C4-2B (cell line): Measurements from ENCODE around the gene CPS1.

Experiments used
- H3K27ac ChIP-seq: fragments of 450-650 bp; 2 replicates; pipeline ENCODE4 v1.5.1; 2017
- ZFX ChIP-seq: fragments of 450-650 bp; IDR thresholded peaks from 2 replicates; pipeline ENCODE4 v1.6.1; 2017
- TF ChIP-seq, protein P1 (sequence below): fragments of 450-650 bp; conservative IDR thresholded peaks from 2 replicates; pipeline ENCODE4 v1.5.1; 2017; ENCODE audit warnings: mild to moderate bottlenecking

The CPS1 gene

DNA sequence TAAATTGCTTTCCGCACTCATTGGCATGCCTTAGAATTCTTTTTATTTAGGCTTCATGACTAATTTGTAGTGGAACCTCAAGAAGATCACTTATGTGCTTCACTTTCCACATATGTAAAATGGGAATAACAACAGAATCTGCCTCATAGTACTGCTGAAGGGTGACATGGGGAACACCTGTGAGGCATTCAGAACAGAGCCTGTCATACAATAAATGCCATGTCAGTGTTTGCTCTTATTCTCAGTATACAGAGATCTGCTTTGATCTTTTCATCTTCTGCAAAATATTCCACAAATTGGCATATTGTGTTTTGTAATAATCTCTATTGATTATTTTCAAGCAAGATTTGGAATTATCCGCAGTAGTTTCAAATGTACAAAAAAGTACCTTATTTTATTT lies 17.4 kb upstream of the CPS1 start:
- TF ChIP-seq ZFX, result no peak
- TF ChIP-seq, protein P1, sequence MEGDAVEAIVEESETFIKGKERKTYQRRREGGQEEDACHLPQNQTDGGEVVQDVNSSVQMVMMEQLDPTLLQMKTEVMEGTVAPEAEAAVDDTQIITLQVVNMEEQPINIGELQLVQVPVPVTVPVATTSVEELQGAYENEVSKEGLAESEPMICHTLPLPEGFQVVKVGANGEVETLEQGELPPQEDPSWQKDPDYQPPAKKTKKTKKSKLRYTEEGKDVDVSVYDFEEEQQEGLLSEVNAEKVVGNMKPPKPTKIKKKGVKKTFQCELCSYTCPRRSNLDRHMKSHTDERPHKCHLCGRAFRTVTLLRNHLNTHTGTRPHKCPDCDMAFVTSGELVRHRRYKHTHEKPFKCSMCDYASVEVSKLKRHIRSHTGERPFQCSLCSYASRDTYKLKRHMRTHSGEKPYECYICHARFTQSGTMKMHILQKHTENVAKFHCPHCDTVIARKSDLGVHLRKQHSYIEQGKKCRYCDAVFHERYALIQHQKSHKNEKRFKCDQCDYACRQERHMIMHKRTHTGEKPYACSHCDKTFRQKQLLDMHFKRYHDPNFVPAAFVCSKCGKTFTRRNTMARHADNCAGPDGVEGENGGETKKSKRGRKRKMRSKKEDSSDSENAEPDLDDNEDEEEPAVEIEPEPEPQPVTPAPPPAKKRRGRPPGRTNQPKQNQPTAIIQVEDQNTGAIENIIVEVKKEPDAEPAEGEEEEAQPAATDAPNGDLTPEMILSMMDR, result no peak

DNA sequence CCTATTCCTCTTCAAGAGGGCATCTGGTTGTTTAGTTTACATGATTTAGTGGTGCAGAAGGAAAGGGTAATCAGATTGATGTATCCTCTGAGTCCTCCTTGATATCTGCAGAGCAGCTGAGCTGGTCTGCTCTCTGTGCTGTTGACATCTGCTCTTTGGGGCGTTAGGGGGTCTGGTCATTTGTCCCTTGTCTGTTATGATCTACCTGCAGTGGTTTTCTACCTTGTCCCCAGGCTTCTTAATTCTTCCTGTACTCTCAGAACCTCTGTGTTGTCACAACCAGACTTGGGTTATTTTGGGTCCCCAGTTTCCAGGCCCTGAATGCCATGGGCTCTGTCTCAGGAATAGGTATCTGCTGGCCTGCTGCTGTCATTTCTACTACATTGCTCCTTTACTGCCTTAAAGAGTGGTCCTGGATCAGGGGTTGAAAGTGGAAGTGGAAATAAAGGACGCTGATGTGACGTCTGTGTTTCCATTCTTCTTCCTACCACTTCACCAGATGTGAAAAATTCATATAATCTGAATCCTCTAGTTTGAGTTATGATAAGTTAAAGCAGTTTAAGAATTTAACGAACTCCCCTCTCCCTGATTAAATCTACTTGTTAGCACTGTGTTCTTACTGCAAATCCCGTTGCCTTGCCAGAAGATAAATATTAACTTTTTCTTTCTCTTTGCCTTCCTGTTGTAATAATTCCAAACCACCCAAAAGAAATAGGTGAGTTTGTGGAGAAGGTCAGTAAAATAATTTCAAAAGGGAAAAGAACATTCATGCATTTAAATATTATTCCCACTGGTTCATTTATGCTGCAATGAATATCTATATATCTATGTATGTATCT lies 16.6 kb upstream of the CPS1 start:
- TF ChIP-seq, protein P1, result no peak
- TF ChIP-seq ZFX, result no peak
- H3K27ac ChIP-seq, result no peak overlapping the region

More for the DNA sequence above, 17.4 kb upstream of the CPS1 start:
- no peak overlapping the region for H3K27ac ChIP-seq

DNA sequence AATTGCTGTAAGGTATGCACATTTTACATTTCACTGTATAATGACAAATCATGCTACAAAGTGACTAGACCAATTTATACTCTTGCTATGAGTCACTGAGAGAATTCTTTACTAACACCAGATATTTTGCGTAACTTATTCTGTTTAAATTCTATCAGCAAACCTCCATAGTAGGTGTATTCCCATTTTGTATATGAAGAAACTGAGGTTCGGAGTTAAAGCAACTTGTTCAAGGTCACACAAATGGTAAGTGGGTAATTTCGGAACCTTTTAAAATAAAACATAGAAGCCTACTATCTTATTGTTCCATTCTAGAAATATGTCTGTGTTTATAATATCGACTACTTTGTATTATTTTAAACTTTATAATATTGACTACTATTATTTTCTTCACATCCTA lies 15.9 kb upstream of the CPS1 start:
- H3K27ac ChIP-seq, result no peak overlapping the region

DNA sequence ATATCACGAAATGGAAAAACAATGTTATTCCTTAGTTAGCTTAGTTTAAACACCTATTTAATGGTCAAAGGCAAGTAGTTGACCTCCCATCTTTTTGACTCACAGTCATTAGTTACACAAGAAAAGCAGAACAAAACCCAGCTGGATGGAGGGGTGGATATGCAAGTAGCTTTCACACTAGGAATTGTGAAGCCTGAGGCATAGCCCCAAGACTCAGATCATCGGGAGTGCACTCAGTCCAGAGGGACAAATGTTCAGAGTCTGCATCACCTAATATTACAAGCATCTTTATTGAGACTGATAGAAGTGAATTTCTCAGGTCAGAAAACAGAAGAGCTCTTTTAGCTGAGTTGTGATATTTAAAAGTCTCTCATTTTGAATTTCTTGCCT lies 15.5 kb upstream of the CPS1 start:
- no peak overlapping the region for H3K27ac ChIP-seq
- no peak for TF ChIP-seq ZFX
- TF ChIP-seq, protein P1, result no peak

More for the DNA sequence above, 15.9 kb upstream of the CPS1 start:
- no peak for TF ChIP-seq ZFX
- TF ChIP-seq, protein P1, result no peak

DNA sequence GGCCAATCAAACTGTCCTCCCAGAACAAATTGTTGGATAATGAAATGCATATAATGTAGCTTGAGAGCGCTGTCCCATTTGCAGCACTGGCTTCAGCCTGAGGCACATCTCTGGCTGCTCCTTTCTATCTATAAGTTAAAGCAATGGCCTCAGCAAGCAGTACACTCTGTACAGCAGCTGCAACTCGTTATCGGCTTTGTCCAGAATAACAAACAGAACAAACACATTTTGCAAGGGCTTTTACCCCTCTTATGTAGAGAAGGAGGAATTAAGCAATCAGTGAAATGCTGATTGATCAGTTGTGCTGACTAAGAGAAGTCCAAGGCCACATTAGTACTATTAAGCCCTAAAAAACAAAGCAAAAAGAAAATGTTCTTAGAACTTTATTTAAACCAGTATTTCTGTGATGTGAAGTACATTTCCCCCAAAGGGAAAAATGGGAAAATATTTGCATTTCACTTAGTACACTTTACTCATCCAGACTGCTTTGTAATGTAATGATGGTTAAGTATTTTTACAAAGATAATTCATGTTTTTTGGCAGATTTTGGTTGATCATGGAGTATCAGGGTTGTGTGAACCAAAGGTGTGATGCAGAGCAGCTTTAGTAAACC lies 15.0 kb upstream of the CPS1 start:
- TF ChIP-seq, protein P1, result no peak
- TF ChIP-seq ZFX, result no peak
- H3K27ac ChIP-seq, result no peak overlapping the region

DNA sequence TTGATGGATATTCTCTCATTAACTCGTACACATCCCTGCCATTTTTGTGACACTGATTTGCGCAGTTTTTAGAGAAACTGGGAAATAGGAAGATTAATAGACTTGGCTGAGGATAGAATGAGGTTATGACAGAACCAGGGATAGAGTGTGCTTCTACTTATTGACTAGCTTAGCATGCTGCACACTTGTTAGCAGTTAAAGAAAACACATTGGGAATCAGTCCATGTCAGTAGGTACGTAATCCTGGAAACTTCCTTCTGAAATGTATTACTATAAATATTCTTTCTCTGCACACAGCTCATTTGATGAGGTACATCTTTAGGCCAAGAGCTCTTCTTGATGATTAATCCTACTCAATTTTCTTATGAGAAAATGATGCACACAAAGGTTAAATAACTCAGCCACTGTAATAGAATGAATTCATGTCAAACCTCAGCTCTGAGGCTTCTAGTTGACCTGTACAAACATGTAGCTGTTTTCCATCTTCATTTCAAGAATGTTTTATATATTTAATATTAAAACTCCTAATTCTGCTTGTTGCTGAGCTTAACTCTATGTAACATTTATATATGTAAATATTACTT lies 12.3 kb upstream of the CPS1 start:
- TF ChIP-seq, protein P1, result no peak
- TF ChIP-seq ZFX, result no peak

DNA sequence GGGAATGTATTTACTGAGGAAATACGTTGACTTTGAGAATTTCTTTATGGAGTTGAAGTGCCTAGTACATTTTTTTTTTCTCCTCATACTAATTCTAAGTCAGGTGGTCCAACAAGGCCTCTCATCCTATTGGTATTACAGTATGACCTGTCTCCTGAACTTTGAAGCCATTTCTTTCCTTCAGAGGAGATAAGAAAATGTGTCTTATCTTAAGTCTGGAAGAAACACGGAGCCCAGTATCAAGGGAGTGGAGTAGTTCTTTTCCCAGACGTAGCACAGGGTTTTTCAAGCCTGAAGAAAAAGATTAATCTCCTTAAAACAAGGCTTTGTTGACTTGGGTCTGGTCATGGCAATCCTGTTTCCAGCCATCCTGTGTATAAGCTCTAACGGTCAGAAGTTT lies 11.6 kb upstream of the CPS1 start:
- H3K27ac ChIP-seq, result no peak overlapping the region
- TF ChIP-seq, protein P1, result no peak
- TF ChIP-seq ZFX, result no peak

More for the DNA sequence above, 12.3 kb upstream of the CPS1 start:
- no peak overlapping the region for H3K27ac ChIP-seq
